Subcutaneous adipose tissue (tissue), 4 donors: ENCODE data around the gene BIRC2. TPM values are rescaled to one million over a fixed set of nuclear protein-coding genes. Genes with fewer than 3 reads are reported as not detected.

Experiments used
- CTCF ChIP-seq: fragments of 450-650 bp; IDR thresholded peaks from one replicate; pipeline ENCODE4 v1.5.1; 2016; ENCODE audit warnings: low read depth, mild to moderate bottlenecking, control low read depth, antibody characterized with exemption, moderate library complexity
- total RNA-seq, 4 donors: library from RNA; depleted of rRNA; stranded (reverse); fragments of >200 nt; gene quantifications; one replicate each; pipeline ENCODE4 v1.1.0, GENCODE V29; 2016

The BIRC2 gene
- total RNA-seq, 4 donors from 2014 or later = 41.6 to 91.8 (median 55.4) TPM

DNA sequence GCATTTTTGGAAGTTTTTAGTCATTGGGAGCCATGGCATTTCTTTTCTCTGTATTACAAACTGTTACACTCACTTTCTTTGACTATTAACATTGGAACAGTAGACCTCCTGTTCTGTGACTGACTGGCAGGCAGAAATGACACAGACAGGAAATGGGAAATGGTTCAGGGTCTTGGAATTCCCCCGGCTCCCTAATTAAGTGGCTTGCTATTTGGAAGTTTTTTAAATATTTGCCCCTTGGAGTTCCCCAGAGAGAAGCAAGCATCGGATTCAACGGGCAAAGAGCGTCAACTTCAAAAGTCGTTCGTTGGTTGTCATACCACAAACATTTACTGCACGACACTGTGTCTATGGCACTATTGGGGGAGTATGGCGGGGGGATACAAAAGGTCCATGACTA is 1.1 kb upstream of the BIRC2 start:
- no peak for TF ChIP-seq CTCF

- TF ChIP-seq CTCF = no peak
Measured at GRCh38 chr11:102346456-102346747, 612 bp upstream of the BIRC2 start.

DNA sequence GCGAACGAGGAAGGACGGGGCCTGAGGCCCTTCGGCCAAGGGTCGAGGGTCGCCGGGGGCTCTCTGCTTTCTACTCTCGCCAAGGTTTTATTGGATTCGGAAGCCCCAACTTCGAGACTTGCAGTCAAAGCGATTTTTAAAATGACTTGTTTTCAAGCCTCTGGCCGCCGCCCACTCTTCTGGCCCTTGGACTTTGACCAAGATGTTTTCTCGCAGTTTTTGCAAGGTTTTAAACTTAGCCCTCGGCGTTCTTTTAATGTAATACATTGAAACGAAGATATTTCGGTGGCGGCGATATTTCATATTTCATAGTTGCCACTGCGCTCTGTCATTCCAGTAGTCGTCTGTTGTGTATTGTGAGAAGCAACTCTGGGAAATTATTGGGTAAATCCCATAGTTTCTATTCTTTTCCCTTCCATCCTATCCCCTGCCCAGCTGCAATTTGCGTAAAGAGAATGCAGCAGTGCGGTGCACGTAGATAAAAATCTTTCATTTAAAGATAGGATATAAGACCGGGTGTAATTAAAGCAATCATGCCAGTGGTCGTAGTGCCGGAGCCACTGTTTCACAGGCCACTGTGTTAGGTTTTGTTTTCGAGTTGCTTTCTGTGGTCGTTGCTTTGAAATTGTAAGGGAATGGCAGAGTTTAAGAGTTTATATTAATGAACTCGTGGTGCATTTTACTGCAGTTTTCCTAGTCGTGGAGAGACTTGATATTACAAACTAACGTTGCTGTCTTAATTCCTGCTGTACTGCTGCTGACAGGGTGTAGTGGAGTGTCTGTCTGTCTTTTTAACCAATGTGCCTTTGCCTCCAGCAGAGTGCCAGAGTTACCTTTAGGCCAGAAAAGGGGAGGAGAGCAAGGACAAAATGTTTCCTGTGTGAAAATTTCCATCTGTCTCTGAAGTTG is 702 bp downstream of the BIRC2 start:
- TF ChIP-seq CTCF = no peak

DNA sequence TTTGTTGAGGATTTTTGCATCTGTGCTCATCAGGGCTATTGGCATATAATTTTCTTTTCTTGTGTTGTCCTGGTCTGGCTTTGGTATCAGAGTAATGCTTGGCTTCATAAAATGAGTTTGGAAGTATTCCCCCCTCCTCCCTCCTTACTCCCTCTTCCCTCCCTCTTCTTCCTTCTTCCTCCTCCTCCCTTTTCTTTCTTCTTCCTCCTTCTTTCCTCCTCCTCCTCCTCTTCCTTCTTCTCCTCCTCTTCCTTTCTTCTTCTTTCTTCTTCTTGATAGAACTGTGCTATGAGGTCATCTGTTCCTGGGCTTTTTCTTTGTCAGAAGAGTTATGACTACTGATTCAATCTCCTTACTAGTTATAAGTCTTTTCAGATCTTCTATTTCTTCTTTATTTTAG is 10.1 kb downstream of the BIRC2 start:
- no peak for TF ChIP-seq CTCF

GRCh38 chr11:102359372-102359771 is 12.4 kb downstream of the BIRC2 start:
- TF ChIP-seq CTCF = no peak

DNA sequence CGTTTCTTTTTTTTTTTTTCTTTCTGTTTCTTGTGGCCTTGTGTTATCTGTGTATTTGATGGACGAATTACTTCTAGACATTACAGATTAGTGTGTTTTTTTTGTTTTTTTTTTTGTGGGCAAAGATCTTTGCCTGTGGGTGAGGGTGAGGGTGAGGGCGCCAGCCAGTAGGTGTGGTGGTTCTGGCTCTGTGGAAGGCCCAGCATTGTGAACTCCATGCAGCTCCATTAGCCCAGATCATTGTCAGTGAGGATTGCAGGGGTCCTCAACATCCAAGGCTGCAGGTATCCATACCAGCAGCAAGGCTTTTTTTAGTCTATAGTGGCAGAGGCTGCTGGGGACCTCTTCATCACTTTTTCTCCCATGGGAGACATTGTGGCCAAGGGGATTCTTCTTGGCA is 13.7 kb downstream of the BIRC2 start:
- no peak for TF ChIP-seq CTCF

DNA sequence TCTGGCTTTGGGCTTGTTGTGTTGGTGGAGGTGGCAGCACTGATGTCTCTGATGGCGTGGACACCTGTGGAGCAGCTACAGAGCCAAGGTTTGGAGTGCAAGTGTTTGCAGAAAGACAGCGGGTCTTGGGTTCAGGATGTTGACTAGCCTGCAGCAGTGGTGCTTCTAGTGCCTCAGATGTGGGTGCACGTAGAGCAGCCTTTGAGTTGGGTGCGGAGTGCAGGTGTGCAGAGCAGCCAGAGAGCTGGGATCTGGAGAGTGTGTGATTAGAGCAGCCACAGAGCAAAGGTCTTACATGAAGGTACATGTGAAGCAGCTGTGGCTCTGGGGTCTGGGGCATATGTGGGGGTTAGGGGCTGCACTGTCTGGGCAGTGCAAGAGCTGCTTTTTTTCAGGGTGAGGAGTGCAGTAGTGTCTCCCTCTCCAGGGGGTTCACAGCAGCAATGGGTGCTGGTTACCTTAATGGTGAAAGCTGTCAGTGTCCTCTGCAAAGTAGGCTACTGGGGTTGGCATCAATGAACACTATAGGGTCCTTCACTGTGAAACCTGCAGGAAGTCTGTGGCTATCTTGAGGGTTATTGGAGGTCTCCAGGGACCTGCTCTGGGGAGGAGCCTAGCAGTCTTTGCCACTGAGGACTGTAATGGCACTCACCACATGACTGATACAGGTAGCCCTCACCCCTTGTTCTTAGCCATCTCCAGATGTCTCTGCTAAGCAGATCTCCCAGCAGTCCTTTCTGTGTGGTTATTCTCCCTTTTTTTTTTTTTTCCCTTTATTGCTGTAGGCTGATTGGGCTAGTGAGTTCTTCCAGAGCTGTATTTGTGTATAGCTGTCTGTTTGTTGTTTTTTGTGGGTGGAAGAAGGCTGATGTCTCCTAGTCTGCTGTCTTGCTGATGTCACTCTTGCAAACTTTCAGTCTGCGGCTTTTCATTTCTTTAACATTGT is 14.3 kb downstream of the BIRC2 start:
- TF ChIP-seq CTCF = no peak
